GM21723 (cell line): ENCODE results near the gene ARID1A.
"Not testable (repeated sequence)": the region's sequence is repeated elsewhere in the genome, so short reads cannot be mapped to it uniquely, and the experiment has no call there.

Source experiments
- ATAC-seq: cut with Tn5 transposase; IDR thresholded peaks from one replicate; pipeline ENCODE4 v1.9.1; 2021; ENCODE audit warnings: mild to moderate bottlenecking, moderate library complexity; ENCODE audit not compliant: unreplicated experiment

Gene ARID1A

DNA sequence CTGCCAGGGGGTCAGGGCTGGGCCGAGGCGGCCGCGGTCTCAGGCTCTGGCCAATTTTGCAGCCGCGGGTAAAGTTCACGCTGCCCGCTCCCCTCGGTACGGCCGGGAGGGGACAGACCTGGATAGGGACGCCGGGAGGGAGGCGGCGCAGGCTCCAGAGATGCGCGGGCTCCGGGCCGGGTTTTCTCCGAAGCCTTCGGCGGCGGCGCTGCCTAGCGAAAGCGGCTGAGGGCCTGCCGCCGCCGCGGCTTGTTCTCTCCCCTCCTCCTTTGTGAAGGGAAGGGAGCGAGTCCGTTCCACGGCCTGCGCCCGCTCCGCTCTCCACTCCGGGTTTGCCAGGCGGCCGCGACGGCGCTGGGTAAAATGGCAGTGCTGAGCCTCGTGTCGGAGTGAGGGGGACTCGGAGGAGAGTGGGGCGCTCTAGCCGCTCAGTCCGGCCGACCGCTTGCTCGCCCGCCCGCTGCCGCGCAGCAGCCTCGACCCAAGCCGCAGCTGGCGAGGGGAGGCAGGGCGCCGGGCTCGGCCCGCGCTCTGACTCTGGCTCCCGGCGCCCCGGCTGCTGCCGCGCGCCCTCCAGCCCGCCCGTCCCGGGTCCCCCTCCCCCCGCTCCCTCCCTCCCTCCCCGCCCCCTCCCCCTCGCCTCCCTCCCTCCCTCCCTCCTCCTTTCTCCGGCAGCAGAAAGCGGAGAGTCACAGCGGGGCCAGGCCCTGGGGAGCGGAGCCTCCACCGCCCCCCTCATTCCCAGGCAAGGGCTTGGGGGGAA lies at the start of gene ARID1A:
Gene ARID1A, plus strand, starts transcription at position 660 of the 763 bp plus-strand sequence. CDS start 389 bp downstream, outside the sequence.
- ATAC-seq, result peak; percentile 45

DNA sequence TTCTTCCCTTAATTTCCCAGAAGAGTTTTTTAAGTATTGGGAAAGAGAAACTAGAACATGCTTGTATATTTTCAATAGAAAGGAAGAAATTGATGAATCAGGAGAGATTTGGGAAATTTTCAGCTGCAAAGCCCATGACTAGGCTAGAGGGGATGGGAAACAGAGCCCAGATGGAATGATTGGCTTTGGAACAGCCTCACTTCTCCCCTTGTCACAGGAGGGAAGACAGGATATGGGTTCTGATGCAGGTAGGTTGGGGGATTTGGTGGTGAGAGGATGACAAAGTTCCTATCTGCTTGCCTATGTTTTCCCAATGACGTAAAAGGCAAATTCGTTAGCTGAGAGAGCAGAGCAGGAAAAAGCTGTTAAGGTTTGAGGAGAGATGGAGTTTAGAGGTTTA lies 31.0 kb upstream of the ARID1A start:
- ATAC-seq, result no peak

DNA sequence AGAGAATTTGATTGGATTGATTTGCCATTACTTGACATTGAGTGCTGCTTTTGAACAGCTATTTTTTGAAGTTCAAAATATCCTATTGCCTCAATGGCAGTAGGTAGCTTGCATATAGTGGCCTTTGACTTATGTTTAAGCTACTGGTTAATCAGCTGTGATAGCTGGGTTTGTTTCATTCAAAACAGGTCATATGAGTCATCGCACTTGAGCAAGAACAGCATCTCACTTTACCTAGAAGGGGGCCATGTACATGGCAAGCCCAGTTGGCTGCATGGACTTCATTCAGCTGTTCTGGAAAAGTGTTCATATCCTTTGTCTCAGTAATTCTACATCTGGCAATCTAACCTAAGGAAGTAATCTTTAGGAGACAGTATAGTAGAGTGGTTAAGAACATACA lies 29.0 kb upstream of the ARID1A start:
- no peak for ATAC-seq

DNA sequence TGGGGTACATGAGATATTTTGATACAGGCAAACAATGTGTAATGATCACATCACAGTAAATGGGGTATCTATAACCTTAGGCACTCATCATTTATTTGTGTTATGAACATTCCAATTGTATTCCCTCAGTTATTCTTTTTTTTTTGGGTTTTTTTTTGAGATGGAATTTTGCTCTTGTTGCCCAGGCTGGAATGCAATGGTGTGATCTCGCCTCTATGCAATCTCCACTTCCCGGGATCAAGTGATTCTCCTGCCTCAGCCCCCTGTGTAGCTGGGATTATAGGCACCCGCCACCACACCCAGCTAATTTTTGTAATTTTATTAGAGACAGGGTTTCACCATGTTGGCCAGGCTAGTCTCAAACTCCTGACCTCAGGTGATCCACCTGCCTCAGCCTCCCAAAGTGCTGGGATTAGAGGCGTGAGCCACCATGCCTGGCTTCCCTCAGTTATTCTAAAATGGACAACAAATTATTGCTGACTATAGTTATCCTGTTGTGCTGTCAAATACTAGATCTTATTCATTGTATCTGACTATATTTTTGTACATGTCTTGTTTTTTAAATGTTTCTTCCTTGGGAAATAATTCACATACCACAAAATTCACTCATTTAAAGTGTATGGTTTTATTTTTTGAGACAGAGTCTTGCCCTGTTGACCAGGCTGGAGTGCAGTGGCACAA lies 27.6 kb upstream of the ARID1A start:
- not testable (repeated sequence) for ATAC-seq

DNA sequence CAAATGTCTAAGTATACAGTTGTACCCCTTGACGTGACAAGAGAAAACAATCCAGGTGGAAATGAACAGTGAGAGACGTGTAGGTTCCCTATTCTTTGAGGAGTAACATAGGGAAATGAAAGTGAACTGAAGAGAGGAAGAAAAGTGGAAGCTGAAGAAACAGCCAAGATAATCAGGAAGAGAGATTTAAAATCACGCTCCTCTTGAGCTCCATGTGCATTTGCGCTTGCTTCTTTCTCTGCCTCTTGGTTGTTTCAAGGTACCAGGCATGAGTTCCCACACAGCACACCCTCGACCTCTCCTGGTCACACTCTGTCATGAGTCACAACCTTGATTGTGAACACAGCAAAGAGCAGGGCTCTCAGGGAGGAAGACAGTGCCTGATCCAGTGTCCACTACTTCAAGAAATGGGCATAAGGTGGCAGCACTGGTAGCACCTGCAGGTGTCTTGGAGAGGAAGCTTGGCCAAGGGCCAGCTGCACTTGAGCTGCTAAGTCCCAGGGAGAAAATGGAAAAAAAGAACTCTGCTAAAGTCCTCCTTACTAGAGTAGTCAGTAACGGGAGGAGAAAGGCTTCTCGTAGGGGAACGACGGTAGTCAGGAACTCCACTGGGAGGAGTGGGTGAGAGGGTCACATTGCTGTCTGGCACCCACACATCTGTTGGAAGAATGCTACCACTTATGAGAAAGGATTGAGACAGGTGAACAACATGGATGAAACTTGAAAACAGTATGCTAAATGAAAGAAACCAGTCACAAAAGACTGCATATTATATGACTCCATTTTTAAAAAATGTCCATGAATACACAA lies 18.3 kb upstream of the ARID1A start:
- ATAC-seq, result peak; percentile 87

DNA sequence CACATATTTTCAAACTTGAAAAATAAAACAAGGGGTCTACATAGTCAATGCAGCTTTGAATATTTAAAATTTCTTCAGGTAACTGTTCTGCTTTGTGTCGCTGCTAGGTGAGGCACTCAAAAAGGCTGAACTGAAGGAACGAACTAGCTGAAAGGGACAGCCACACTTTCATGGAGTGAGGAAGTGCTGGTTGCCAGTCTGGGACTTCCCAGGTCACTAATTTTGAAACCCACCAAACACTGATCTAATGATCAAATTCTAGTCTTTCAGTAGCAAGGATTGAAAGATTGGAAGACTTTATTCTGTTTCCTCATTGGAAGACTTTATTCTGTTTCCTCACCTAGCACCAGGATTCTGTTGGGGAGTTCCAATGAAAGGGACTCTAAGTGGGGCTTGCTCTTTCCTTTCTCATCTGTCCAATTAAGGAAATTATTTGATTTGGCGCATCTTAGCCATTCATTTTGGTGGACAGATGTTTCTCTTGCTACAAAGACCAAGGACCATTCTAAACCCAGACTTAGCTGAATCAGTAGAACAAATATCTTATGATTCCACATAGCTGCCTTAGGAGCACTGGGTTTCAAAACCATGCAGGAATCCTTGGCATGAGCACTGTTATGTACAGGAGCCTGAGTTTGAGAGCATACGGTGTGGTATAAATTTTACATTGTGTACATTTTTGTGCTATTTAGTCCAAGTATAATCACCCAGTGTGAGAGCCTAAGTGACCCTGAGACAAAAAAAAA lies 10.9 kb upstream of the ARID1A start:
- ATAC-seq, result no peak

DNA sequence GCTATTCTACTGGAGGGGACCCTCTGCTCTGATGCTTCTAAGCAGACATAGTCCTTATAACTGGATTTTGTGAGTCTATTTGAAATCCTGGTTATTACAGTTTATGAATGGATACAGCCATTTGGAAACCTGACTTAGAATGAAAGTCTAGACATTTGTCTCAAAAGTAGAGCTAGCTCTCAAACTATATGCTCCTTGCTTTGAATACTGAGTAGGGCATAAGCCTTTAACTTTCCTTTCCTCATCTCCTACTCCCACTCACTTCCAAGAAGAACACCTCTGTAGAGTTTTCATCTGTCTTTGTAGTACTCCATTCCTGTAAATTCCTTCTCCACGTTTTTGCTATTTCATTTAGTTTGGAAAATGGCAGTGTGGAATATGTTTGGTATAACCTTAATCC lies 9.0 kb upstream of the ARID1A start:
- no peak for ATAC-seq

DNA sequence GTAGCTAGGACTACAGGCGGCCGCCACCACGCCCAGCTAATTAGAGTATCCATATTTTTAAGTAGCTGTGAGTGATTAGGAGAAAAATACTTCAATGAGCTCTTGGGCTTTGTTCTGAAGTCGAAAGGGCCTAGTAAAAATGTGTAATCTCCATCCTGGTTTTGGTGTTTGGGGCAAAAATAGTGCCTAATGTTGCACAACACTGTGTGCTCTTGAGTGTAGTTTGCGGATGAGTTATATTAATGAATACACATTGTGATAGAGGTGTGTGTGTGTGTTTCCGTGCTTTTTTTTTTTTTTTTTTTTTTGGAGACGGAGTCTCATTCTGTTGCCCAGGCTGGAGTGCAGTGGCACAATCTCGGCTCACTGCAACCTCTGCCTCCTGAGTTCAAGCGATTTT lies 6.3 kb upstream of the ARID1A start:
- no peak for ATAC-seq

DNA sequence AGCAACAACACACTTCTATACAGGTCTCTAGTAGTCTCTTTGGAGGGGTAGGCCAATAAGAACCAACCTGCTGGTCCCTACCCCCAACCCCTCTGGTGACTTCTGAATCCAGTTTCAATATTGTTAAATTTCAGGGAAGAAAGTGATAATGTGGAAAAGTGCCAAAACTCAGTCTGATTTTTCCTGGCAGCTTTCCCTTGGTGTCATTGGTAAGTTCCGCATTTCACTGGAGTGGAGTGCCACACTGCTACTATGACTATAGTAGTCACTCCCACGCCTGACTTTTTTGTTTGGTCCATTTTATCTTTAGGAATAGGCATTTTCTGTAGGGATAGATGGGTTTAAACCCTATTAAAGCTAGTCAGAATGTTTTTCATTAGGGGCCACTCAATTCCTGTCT lies 5.7 kb upstream of the ARID1A start:
- no peak for ATAC-seq

DNA sequence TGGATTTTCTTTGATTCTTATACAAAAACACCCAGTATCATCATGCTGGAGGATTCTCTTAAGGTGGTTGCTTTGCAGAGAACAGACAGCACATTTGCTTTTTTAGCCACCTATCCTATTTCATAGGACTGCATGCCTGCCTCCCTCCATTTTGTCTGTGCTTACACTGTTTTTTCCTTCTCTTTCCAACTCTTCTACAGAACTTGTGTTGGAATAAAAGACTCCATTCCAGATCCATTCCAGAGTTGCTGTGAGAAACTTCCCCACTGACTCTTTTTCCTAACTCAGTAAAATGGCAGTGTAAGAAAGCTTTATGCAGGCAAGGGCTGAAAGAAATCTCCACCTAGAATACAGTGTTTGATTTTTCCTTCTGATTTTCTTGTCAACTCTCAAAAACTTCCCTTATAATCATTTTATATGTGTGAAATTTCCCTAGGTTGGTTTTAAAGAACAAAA lies 5.2 kb upstream of the ARID1A start:
- no peak for ATAC-seq

DNA sequence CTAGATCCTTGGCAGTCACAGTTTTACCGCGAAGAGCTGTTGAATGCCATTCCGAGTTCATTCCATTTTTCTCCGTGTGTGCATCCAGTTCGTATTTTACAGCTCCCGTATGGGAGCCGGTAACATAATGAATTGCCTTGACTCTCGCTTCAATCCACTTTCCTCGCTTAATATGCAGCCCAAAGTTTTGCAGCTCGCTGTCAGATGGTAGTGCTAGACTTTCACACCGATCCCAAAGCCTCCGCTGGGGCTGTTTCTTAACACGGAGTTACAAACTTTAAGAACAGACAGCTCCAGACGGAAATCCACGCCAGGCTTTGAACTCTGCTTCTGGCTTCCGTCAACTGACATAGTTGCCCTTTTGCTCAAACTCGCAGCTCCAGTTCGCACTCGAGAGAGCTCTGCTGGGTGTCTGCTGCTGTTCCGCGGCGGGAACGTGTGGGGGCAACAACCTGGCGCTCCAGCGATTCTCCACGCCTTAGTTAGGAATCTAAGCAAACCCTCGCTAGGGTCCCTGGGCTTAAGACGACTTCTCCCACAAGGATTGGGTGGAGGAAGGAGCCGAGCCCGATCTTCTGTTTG lies 3.5 kb upstream of the ARID1A start:
- ATAC-seq, result peak; percentile 30

DNA sequence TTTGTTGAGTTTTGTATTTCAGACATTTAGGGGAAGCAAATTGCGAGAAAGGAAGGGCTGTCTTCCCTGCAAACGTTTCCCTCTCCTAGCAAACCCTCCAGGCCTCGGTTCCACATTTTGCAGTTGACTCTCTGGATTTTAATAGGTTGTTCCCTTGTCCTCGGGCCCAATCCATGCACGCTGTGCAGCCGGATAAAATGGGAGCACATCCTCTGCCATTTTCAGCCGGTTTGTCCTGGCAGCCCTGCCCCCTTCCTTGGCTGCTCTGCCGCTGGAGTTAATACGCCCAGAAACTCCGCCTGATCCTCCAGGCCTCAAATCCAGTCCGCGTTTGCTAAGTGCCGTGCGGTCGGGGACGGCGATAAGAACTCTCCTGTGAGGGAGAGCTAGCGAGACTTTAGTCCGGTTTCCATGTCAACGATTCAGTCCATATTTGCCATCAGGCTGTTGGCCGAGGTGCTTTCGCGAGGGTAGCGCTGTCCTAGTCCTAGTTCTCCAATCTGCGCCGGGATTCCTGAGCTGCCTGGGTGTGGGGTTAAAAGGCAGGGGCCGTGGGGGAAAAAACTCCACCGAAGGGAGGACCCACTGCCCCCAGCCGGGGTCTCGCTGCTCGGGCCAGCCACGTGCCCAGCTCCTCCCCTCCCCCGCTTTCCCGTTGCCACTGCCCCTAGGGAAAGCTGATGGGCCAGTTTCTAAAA lies 2.9 kb upstream of the ARID1A start:
- ATAC-seq, result peak; percentile 24

DNA sequence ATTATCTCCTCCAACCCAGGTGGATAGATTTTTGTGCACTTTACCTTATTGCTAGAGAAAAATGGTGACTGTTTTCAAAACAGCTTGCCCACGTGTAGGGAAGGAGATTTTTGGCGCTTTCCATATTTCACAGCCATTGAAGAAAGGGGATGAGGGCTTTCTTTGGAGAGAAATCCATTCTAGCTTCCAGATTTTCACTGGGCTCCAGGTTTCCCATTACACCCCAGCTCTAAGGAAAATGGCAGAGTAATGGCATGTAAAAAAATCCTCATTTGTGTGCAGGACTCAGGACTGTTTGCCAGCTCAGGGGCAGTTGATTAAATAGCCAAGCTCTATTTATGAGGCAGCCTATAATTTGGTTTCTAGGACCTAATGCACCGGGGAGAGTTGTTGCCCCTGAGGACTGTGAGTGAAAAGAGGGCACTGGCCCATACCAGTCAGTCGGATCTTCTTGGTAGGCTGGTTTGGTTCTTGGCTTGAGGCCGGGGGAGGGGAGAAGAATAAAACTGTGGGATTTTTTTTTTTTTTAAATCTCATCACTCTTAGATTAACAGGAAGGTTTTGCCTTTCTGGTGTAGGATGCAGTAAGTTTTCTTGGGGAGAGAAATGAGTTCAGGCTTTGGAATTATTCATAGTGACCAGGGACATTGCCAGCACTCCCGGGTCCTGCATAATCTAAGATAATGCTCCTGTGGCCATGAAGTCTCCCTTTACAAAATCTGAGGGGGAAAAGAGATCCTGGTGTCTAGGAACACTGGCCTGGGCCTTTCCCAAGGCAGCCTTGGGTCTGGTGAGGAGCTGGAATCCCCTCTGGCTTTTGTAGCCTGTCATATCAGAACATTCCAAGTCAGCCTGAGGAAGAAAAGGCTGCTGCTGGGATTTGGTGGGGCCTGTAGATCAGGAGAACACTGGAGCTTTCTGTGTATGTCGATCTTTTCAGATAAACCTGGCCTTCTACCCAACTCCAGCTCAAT lies 1.9 kb upstream of the ARID1A start:
- ATAC-seq, result no peak

DNA sequence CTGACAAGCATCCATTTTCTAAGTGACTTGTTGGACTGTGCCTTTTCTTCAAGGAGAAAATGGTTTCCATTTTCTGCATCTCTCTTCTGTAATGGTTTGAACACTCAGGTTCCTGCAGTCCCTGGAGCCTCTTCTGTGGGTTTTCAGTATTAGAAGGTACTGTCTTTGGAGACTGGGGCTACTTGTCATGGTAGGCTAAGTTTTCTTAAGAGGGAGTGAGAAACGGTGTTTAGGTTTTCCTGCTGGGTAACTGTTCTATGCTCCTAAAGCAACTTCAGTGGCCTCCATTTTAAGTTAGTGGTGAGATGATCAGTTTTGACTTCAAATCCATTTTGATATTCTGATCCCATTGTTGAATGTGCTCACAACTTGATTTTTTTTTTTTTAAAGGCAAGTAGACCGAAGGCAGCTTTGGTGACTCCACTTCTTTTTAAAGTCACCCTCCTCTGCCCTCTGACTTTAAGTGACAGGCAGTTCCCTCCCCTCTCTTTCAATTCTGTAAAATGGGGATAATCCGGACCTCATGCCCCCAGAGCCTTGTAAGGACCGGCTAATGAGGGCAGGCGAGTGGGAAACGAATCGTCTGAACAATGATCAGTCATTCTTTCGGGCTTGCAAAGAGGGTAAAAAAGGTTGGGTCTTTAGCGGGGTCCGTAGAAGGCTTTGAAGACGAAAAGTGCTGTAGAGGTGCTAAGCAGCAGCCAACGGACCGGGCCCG lies 1.0 kb upstream of the ARID1A start:
- ATAC-seq, result no peak

DNA sequence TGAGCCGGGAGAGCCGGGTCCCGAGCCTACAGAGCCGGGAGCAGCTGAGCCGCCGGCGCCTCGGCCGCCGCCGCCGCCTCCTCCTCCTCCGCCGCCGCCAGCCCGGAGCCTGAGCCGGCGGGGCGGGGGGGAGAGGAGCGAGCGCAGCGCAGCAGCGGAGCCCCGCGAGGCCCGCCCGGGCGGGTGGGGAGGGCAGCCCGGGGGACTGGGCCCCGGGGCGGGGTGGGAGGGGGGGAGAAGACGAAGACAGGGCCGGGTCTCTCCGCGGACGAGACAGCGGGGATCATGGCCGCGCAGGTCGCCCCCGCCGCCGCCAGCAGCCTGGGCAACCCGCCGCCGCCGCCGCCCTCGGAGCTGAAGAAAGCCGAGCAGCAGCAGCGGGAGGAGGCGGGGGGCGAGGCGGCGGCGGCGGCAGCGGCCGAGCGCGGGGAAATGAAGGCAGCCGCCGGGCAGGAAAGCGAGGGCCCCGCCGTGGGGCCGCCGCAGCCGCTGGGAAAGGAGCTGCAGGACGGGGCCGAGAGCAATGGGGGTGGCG lies 371 bp downstream of the ARID1A start:
- ATAC-seq, result no peak

DNA sequence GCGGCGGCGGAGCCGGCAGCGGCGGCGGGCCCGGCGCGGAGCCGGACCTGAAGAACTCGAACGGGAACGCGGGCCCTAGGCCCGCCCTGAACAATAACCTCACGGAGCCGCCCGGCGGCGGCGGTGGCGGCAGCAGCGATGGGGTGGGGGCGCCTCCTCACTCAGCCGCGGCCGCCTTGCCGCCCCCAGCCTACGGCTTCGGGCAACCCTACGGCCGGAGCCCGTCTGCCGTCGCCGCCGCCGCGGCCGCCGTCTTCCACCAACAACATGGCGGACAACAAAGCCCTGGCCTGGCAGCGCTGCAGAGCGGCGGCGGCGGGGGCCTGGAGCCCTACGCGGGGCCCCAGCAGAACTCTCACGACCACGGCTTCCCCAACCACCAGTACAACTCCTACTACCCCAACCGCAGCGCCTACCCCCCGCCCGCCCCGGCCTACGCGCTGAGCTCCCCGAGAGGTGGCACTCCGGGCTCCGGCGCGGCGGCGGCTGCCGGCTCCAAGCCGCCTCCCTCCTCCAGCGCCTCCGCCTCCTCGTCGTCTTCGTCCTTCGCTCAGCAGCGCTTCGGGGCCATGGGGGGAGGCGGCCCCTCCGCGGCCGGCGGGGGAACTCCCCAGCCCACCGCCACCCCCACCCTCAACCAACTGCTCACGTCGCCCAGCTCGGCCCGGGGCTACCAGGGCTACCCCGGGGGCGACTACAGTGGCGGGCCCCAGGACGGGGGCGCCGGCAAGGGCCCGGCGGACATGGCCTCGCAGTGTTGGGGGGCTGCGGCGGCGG lies 1.0 kb downstream of the ARID1A start:
- ATAC-seq, result no peak

DNA sequence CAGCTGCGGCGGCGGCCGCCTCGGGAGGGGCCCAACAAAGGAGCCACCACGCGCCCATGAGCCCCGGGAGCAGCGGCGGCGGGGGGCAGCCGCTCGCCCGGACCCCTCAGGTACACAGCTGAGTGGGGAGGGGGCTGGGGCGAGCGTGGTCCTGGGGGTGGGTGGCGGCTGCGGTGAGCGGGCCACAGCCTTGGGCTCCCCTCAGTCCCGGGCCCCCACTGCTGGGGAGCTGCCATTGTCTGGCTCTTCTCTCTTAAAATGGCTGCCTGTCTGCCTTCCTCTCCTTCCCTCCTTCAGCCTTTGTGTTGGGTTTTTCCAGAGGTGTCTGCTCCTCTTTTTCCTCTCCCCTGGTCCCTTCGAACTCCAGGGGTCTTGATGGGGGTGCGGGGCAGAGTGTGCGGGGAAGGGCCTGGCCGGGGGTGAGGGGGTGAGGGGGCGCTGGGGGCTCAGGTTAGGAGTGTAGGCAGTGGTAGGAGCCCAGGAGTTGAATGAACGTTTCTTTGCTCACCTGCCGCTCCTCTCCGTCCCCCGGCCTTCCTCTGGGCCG lies 1.7 kb downstream of the ARID1A start:
- ATAC-seq, result no peak
